GDM1 (cell line): ENCODE measurements around the gene GNAI1.

Source experiments
- DNase-seq: peaks from one replicate; lab custom pipeline; 2025; lab: John Stamatoyannopoulos, UW

Gene GNAI1

GRCh38 chr7:80159802-80160201, 25.2 kb downstream of the GNAI1 start:
- DNase-seq, result no peak

DNA sequence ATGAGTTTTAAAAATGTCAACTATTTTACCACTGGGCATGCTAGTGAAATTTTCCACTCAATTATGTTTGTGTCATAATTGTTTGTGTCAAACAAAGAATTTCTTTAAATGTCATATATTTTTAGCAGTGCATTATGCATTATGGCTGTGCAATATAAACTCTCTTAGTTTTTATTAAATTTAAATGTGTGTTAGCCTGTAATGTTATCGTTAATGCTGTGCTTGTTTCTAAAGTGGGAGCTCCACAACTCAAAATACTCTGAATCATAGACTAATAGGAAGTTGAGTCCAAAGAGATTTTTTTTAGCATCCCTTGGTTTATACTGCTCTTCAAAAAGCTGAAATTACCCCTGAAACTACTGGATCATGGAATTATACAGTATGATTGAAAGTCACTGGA, 26.8 kb downstream of the GNAI1 start:
- no peak for DNase-seq

- DNase-seq, result no peak
These were observed 30.5 kb downstream of the GNAI1 start for GRCh38 chr7:80165177-80165576.

- DNase-seq, result no peak
These were observed 35.8 kb downstream of the GNAI1 start for GRCh38 chr7:80170445-80170844.

DNA sequence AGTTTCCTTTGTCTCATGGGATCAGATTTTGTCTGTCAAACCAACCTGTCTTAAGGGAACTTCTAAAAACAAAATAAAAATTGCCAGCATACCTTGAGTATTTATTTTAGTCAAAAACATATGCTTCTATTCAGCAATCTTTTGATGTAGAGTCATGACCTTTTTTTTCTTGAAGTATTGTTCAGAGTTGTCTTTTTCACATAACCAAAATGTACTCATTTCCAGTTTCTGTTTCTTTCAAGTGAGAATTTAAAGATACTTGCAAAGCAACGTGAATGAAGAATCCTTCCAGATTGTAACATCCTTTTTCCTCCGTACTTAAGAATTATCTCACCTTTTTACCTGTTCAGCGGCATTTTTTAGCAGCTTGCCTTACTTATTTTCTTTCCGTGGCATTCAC, 37.8 kb downstream of the GNAI1 start:
- no peak for DNase-seq

DNA sequence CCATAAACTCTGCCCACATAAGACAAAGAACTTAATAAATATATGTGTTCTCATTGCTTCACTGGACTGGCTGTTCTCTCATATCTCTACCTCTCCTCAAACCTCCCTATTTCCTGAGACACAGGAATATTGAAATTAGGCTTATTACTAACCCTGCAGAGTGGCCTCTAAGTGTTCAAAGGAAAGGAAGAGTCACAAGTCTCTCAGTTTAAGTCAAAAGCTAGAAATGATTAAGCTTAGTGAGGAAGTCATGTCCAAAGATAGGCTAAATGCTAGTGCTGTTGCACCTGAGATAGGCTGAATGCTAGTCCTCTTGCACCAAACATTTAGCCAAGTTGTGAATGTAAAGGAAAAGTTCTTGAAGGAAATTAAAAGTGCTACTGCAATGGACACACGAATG, 41.1 kb downstream of the GNAI1 start:
- DNase-seq, result no peak

DNA sequence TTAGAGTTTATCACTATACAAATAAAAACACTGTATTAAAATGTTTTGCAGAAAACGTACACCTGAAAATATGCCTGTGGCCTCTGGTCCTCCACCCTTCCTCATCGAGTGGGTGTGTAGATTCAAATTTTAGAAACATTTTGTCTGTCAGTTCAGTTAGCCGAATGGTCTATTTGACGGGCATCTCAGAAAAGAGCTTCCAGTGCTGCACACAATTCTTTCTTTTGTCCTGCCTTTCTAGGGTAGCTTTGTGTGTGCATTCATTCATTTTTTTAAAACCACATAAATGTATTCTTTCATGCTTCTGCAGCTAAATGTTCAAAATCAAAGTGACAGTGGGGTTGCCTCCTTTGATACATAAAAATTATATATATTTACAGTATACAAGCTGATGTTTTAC, 46.8 kb downstream of the GNAI1 start:
- no peak for DNase-seq

- no peak for DNase-seq
These were observed 48.1 kb downstream of the GNAI1 start for GRCh38 chr7:80182630-80183276.

GRCh38 chr7:80183351-80183750, 48.7 kb downstream of the GNAI1 start:
- no peak for DNase-seq

DNA sequence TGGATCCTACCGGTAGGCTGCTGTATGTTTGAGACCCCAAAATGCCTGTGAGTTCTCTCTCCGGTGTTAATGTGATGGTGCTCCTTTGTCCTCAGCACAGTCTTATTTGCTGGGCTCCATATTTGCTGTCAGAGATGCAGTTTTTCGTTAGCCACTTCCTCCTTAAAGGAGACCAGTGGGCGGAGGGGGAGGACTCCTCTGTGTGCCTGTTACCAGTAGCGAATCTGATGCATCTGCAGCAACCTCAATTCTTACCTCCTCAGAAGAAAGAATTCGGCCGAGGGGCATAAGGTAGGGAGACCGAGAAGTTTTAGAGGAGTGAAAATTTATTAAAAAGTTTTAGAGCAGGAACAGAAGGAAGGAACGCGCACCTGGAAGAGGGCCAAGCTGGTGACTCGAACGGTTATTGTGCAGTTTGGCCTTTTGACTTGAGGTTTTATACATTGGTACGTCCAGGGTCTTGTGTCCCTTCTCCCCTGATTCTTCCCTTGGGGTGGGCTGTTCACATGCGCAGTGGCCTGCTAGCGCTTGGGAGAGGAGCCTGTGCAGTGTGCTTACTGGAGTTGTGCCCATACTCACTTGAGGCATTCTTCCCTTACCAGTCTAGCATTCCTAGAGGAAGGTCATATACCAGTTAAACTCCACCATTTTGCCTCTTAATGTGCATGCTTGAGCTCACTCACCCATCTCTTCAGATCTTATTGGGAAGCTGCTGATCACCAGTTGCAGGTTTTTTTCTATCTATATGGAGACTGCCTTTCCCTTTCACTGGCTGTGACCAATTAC, 49.5 kb downstream of the GNAI1 start:
- DNase-seq, result no peak

DNA sequence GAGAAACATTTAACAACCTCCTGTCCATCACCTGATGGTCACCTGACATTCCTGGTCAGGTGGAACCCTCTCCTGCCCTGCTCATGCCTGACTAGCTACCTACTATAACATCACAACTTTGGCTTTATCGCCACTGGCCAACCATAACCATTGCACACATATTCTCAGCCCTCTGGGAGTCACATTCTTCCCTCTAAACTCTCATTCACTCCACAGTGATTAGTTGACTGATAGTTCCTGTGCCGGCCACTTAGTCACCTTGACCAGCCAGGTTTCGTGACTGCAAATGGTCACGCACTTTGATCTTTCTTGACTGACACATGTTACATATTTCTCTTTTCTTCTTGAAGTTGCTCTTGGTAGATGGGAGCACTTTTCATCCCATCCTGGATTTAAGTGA, 50.1 kb downstream of the GNAI1 start:
- no peak for DNase-seq

DNA sequence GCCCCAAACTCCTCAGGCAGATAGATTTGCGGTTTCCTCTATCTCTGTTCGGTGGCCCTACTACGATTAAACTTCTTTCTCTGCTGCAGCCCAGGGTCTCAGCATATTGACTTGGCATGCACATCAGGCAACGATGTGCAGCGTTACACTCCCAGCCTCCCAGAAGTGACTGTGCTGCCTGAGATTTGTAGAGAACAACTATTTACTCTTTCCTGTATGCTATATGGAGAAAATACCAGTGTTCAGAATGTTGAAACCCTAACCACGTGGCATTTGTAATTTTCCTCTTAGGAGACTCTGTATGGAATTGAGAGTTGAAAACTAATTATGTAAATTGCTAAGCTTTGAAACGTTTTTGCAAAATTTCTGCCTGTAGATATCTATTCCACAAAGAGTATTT, 50.9 kb downstream of the GNAI1 start:
- DNase-seq, result no peak

GRCh38 chr7:80186721-80187120, 52.1 kb downstream of the GNAI1 start:
- DNase-seq, result no peak

DNA sequence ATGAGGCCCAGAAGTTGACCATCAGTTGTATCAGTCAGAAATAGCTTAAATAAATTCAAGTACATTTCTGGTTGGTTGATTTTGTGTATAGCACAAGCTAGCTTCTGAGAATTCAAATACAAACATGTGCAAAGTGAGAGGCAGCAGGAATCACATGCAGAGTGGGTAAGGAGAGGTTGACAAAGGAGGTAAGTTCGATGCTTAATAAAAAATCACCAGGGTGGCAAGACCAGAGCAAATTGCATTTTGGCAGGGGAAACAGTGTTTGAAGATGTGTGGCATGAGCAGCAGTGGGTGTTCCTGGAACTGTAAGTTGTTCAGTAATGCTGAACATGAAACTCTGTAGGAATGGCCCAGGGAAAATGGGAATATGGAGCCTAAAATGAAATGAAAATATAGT, 52.6 kb downstream of the GNAI1 start:
- DNase-seq, result no peak

DNA sequence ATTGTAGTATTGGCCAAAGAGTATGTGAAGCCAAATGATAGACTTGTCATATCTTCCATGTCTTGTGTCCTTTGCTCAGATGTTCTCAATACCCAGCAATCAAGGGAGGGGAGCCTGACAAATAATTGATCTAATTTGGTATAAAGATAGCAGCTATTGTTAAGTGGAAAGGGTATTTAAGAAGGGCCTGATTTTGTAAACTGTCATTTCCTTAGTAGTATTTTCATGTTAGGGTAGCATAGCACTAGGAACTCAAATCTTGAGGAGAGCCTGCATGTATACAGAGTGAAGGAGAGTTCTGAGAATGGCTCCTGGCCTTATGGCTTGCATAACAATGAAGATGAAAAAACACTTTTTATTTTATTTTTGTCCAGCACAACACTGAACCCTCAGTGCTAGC, 53.1 kb downstream of the GNAI1 start:
- DNase-seq, result no peak

DNA sequence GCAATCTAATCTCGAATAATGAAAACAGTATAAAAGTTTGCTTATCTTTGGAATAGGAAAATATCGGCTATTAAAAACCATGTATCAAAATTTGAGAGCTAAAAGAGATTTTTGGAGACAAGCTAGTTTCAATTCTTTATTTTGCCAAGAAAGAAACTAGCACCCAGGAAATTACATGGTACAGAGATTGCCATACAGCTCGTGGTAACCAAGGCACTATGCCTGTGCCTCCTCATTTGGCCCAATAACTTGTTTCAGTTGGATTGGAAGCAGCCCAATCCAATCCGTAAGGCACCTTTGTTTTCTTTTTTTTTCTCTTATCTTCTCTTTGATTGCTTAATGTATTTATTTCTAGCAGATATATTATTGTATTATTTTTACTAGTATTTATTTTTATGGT, 55.0 kb downstream of the GNAI1 start:
- DNase-seq, result no peak

DNA sequence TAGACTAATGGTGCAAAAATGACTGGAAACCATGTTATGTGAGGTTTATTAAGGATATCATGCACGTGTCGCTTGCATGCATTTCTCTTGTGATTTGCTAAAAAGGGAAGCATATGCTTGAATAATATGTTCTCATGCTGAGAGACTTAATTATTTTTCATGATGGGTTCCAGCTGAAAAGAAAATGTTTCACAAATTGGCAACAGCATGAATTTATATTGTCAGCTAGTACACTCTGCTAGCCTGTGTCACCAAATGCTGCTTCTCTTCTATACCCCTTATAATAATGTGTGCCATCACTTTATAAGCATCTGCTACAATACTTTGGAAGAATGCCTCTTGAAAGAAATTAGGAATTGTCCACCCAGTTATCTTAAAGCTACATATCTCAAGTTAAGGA, 63.0 kb downstream of the GNAI1 start:
- DNase-seq, result no peak

DNA sequence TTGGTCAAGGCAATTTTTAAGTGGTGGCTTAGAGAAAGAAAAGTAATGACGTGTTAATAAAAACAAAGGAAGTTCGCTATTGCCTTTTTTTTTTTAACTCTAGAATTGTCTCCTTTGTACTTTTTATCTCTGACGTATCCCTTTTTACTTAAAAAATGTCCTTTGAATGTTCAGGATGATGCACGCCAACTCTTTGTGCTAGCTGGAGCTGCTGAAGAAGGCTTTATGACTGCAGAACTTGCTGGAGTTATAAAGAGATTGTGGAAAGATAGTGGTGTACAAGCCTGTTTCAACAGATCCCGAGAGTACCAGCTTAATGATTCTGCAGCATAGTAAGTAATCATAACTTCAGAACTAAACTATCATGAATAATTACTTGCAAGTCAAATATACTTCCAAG, 64.4 kb downstream of the GNAI1 start:
- no peak for DNase-seq

- DNase-seq, result no peak
These were observed 69.8 kb downstream of the GNAI1 start for GRCh38 chr7:80204454-80204853.

GRCh38 chr7:80204919-80205318, 70.3 kb downstream of the GNAI1 start:
- no peak for DNase-seq

DNA sequence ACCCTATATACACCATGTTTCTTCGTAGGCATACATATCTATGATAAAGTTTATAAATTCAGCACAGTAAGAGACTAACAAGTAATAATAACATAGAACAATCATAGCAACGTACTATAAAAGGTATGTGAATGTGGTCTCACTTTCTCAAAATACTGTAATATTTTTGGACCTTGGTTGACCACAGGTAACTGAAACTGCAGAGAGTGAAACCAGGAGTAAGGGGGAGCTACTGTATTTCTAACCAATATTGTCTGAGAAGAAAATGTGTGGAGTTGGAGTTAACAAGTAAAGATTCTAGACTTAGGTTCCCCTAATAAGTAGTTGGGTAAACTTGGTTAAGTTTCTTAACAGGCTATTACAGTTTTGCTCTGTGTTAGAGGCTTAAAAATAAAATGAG, 72.1 kb downstream of the GNAI1 start:
- no peak for DNase-seq

GRCh38 chr7:80207501-80207900, 72.9 kb downstream of the GNAI1 start:
- DNase-seq, result no peak

- DNase-seq, result no peak
These were observed 74.1 kb downstream of the GNAI1 start for GRCh38 chr7:80208700-80209099.

- no peak for DNase-seq
These were observed 75.8 kb downstream of the GNAI1 start for GRCh38 chr7:80210400-80210799.
